ENCODE results near the gene SLC2A11. TPM values are rescaled to one million over a fixed set of nuclear protein-coding genes. Genes with fewer than 3 reads are reported as not detected.
"Not testable (repeated sequence)": the region's sequence is repeated elsewhere in the genome, so short reads cannot be mapped to it uniquely, and the experiment has no call there.

The SLC2A11 gene
- total and polyA plus RNA-seq, 9 of the 15 experiments (the other 6 are each of a cell fraction or from before 2014, with no cell fraction given), result 0.44 to 2.7 (median 2.1) TPM

- H3K4me3 ChIP-seq, result no peak overlapping the region
- BruUV-seq (replicated peaks), result no TSS peak
- WGBS (ENCODE audit: insufficient coverage, low coverage, missing lambda C conversion rate), result 77% methylated on average over 6 of the region's 6 CpGs
- CTCF ChIA-PET (ENCODE audit: low intra/inter-chr PET ratio), result no interaction called here
- in situ Hi-C loops (cut with MboI) (no loop called here), intact Hi-C loops (cut with micrococcal nuclease) (no loop called here)
- no peak overlapping the region for H3K4me2 ChIP-seq (ENCODE audit: insufficient read depth, low read length)
- no peaks in the 10 kb centered on the region for H3K9me3 ChIP-seq (replicated peaks; ENCODE audit: control insufficient read depth, insufficient read depth, low read depth, low read length)
- DNase-seq (ENCODE audit: extremely low read depth in 1 of 4, low spot score in 3 of 4) (no peak), FAIRE-seq (no peak), ATAC-seq (no peak)
- peaks cover 36% of the 10 kb centered on the region for H3K79me2 ChIP-seq (ENCODE audit: control insufficient read depth, insufficient read depth, low read length)
- no peak overlapping the region for H2AFZ ChIP-seq (ENCODE audit: low read depth, low read length)
- POLR2A ChIA-PET, result interaction anchor here (0.7 to 1.1 kb wide), 2 partner anchors 15 to 25 kb away, joined by 3 to 4 read pairs; no protein-coding TSS in a partner anchor
- peaks cover 17 to 27% of the 10 kb centered on the region in 2 experiments for H3K4me1 ChIP-seq (replicated peaks in 1 of 2; ENCODE audit: control insufficient read depth in 2 of 2, insufficient read depth in 2 of 2, low read length in 2 of 2)
- H3K27ac ChIP-seq (ENCODE audit: extremely low read depth, low read depth, low read length), result no peak overlapping the region
- H3K9ac ChIP-seq (ENCODE audit: insufficient read depth in 1 of 2, low read depth in 2 of 2, low read length in 2 of 2), result no peak overlapping the region
- TF ChIP-seq PHB (CRISPR knock-in tag; IDR thresholded peaks at IDR 0.05) (no peak), BACH1 (tag; IDR thresholded peaks at IDR 0.05) (no peak), HBP1 (CRISPR knock-in tag; IDR thresholded peaks at IDR 0.05) (no peak), DNMT1 (IDR thresholded peaks at IDR 0.05) (no peak), ZNF224 (CRISPR knock-in tag; IDR thresholded peaks at IDR 0.05) (no peak), ZNF699 (CRISPR knock-in tag; IDR thresholded peaks at IDR 0.05; ENCODE audit: insufficient replicate concordance) (no peak)
- peaks cover 10% of the 10 kb centered on the region; the same call in 1 of the 2 replicates for H4K20me1 ChIP-seq (replicated peaks; ENCODE audit: control insufficient read depth, insufficient read depth, low read length)
- no peaks in the 10 kb centered on the region for H3K27me3 ChIP-seq (ENCODE audit: control insufficient read depth in 2 of 2, insufficient read depth in 2 of 2, low read length in 2 of 2)
- H3K36me3 ChIP-seq (ENCODE audit: control insufficient read depth, insufficient read depth, low read length), result peaks cover 31% of the 10 kb centered on the region
- H3K9me1 ChIP-seq (ENCODE audit: control insufficient read depth, insufficient read depth, low read length), result peaks cover 3% of the 10 kb centered on the region
Measured at GRCh38 chr22:23899042-23899745, 41.5 kb downstream of the SLC2A11 start.

DNA sequence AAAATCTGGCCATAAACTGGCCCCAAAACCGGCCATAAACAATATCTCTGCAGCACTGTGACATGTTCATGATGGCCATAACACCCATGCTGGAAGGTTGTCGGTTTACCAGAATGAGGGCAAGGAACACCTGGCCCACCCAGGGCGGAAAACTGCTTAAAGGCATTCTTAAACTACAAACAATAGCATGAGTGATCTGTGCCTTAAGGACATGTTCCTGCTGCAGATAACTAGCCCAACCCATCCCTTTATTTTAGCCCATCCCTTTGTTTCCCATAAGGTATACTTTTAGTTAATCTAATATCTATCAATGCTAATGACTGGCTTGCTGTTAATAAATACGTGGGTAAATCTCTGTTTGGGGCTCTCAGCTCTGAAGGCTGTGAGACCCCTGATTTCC, 42.6 kb downstream of the SLC2A11 start:
- H3K4me3 ChIP-seq; intact Hi-C loops (cut with micrococcal nuclease); H3K4me2 ChIP-seq (ENCODE audit: insufficient read depth, low read length); H3K9ac ChIP-seq (ENCODE audit: insufficient read depth in 1 of 2, low read depth in 2 of 2, low read length in 2 of 2); H3K27me3 ChIP-seq (ENCODE audit: control insufficient read depth in 2 of 2, insufficient read depth in 2 of 2, low read length in 2 of 2); BruUV-seq (replicated peaks); H3K9me3 ChIP-seq (replicated peaks; ENCODE audit: control insufficient read depth, insufficient read depth, low read depth, low read length); DNase-seq (ENCODE audit: extremely low read depth in 1 of 4, low spot score in 3 of 4); FAIRE-seq; H2AFZ ChIP-seq (ENCODE audit: low read depth, low read length); CTCF ChIA-PET (ENCODE audit: low intra/inter-chr PET ratio); H3K27ac ChIP-seq (ENCODE audit: extremely low read depth, low read depth, low read length); ATAC-seq; H3K9me1 ChIP-seq (ENCODE audit: control insufficient read depth, insufficient read depth, low read length); in situ Hi-C loops (cut with MboI): not testable (repeated sequence)
- H4K20me1 ChIP-seq (replicated peaks; ENCODE audit: control insufficient read depth, insufficient read depth, low read length), result peaks cover 10% of the 10 kb centered on the region; the same call in 1 of the 2 replicates
- peaks cover 17 to 20% of the 10 kb centered on the region in 2 experiments for H3K4me1 ChIP-seq (replicated peaks in 1 of 2; ENCODE audit: control insufficient read depth in 2 of 2, insufficient read depth in 2 of 2, low read length in 2 of 2)
- WGBS (ENCODE audit: insufficient coverage, low coverage, missing lambda C conversion rate), result 88% methylated on average over 4 of the region's 4 CpGs
- POLR2A ChIA-PET, result interaction anchor here (0.6 to 3.6 kb wide), 2 partner anchors 13 to 22 kb away, joined by 3 to 13 read pairs; no protein-coding TSS in a partner anchor
- H3K79me2 ChIP-seq (ENCODE audit: control insufficient read depth, insufficient read depth, low read length), result peaks cover 26% of the 10 kb centered on the region
- H3K36me3 ChIP-seq (ENCODE audit: control insufficient read depth, insufficient read depth, low read length), result peaks cover 27% of the 10 kb centered on the region
